PC-9 (cell line): ENCODE measurements around the gene EYS. TPM values are rescaled to one million over a fixed set of nuclear protein-coding genes. Genes with fewer than 3 reads are reported as not detected.

Experiments
- BruUV-seq: library from RNA; stranded (reverse); fragments of 400-500 nt; replicated peaks from 2 replicates; lab custom pipeline; 2021; lab: Mats Ljungman, UMichigan
- CTCF ChIA-PET: fragments of 300-600 bp; sonication (Branson Sonifier 250); formaldehyde crosslinking; loops from one replicate; lab custom pipeline; 2022; ENCODE audit warnings: antibody characterized with exemption; lab: Charles Lee
- POLR2A ChIA-PET: fragments of 300-600 bp; sonication (Branson Sonifier 250); formaldehyde crosslinking; loops from one replicate; lab custom pipeline; 2022; ENCODE audit warnings: antibody characterized with exemption; ENCODE audit not compliant: unreplicated experiment; lab: Charles Lee
- DNase-seq, 2 experiments: peaks; one replicate each; pipeline versions ENCODE4 v3.0.0 to v3.0.0-alpha.2; 2015 to 2022; ENCODE audit warnings: mixed read lengths in 1 of 2
- H2AFZ ChIP-seq: fragments of 200-600 bp; sonication (generic); 2 replicates; pipeline ENCODE4 v1.8.1; 2017; ENCODE audit warnings: antibody characterized with exemption
- H3F3A ChIP-seq: fragments of 200-600 bp; sonication (generic); 2 replicates; pipeline ENCODE4 v1.8.1; 2017; ENCODE audit warnings: antibody characterized with exemption, mild to moderate bottlenecking, low read depth; ENCODE audit not compliant: insufficient read depth
- H3K27ac ChIP-seq: fragments of 200-600 bp; sonication (generic); 2 replicates; pipeline ENCODE4 v1.6.1; 2016; ENCODE audit warnings: mixed run types
- H3K27me3 ChIP-seq: fragments of 200-600 bp; sonication (generic); 2 replicates; pipeline ENCODE4 v1.6.1; 2016; ENCODE audit warnings: low read depth, mixed run types; ENCODE audit not compliant: insufficient read depth
- H3K36me3 ChIP-seq: fragments of 200-600 bp; sonication (generic); 2 replicates; pipeline ENCODE4 v1.6.1; 2016; ENCODE audit warnings: low read depth, mixed run types
- H3K4me1 ChIP-seq: fragments of 200-600 bp; sonication (generic); replicated peaks from 2 replicates; pipeline ENCODE4 v1.6.1; 2016; ENCODE audit warnings: mixed run types; ENCODE audit not compliant: insufficient read depth
- H3K4me2 ChIP-seq: fragments of 200-600 bp; sonication (generic); 2 replicates; pipeline ENCODE4 v1.6.1; 2017; ENCODE audit warnings: mixed run types
- H3K4me3 ChIP-seq: fragments of 200-600 bp; sonication (generic); 2 replicates; pipeline ENCODE4 v1.6.1; 2016; ENCODE audit warnings: mixed run types
- H3K79me2 ChIP-seq: fragments of 200-600 bp; sonication (generic); 2 replicates; pipeline ENCODE4 v1.6.1; 2017; ENCODE audit warnings: low read depth, mixed run types
- H3K9me2 ChIP-seq: fragments of 200-600 bp; sonication (generic); 2 replicates; pipeline ENCODE4 v1.8.1; 2017; ENCODE audit warnings: mild to moderate bottlenecking; ENCODE audit not compliant: insufficient read depth
- H3K9me3 ChIP-seq: fragments of 200-600 bp; sonication (generic); 2 replicates; pipeline ENCODE4 v1.8.1; 2016; ENCODE audit warnings: low read depth; ENCODE audit not compliant: insufficient read depth
- H4K20me1 ChIP-seq: fragments of 200-600 bp; sonication (generic); 2 replicates; pipeline ENCODE4 v1.8.1; 2017; ENCODE audit not compliant: insufficient read depth
- CTCF ChIP-seq: fragments of 200-600 bp; sonication (generic); conservative IDR thresholded peaks from 2 replicates; pipeline ENCODE4 v1.6.1; 2017; ENCODE audit warnings: mixed run types, antibody characterized with exemption, mild to moderate bottlenecking, moderate library complexity
- EZH2 ChIP-seq: fragments of 200-600 bp; sonication (generic); IDR thresholded peaks from 2 replicates; pipeline ENCODE4 v1.8.0; 2017; ENCODE audit warnings: antibody characterized with exemption, low read depth
- intact Hi-C: fragments of 100-400 bp; cut with micrococcal nuclease; formaldehyde crosslinking; loops from one replicate; pipeline ENCODE4 v1.10.0; 2022; ENCODE audit not compliant: unreplicated experiment
- total RNA-seq: library from RNA; stranded (reverse); gene quantifications from 2 replicates; pipeline ENCODE4 v1.2.3, GENCODE V29; 2021

Gene EYS
- total RNA-seq, 1 experiment from 2014 or later: not detected

- no peak for TF ChIP-seq EZH2
- TF ChIP-seq CTCF: no peak
- Histone ChIP-seq H3K9me3 (no peaks in the 10 kb centered on the region), H3F3A (no peaks in the 10 kb centered on the region), H3K27ac (no peak overlapping the region), H3K4me2 (no peak overlapping the region), H3K27me3 (no peaks in the 10 kb centered on the region), H3K36me3 (no peaks in the 10 kb centered on the region), H2AFZ (no peak overlapping the region), H3K4me3 (no peak overlapping the region), H3K79me2 (no peaks in the 10 kb centered on the region), H4K20me1 (no peaks in the 10 kb centered on the region), H3K9me2 (no peaks in the 10 kb centered on the region; the same call in 1 of the 2 replicates), H3K4me1 (no peaks in the 10 kb centered on the region)
- intact Hi-C loops: no loop called here
- ChIA-PET POLR2A (no interaction called here), CTCF (no interaction called here)
- no TSS peak for BruUV-seq
- DNase-seq: no peak
Observed at GRCh38 chr6:64294034-64294433, 1413.0 kb downstream of the EYS start.

DNA sequence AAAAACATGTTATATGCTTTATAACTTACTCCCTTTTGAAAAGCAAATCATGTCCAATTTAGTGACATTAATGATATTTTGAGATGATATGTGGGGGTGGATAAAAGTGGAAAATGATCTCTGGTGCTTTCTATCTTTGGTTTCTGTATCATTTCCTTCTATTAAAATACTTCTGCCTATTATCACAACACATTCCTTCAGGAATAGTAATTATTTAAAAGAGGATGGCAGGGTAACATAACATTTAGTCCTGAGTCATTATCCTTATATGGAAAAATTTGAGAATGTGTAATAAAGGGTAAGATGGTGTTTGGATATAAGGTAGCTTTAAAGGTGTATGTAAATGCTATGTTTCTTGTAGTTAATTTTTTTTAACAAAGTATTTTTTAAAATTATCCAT lies 1413.7 kb downstream of the EYS start:
- no peaks in the 10 kb centered on the region for H3K9me3 ChIP-seq
- no peaks in the 10 kb centered on the region for H3K79me2 ChIP-seq
- H3F3A ChIP-seq: no peaks in the 10 kb centered on the region
- H3K4me2 ChIP-seq: no peak overlapping the region
- H3K4me1 ChIP-seq: no peaks in the 10 kb centered on the region
- H3K27me3 ChIP-seq: no peaks in the 10 kb centered on the region
- no peak overlapping the region for H2AFZ ChIP-seq
- H3K4me3 ChIP-seq: no peak overlapping the region
- BruUV-seq: no TSS peak
- TF ChIP-seq EZH2: no peak
- TF ChIP-seq CTCF: no peak
- H3K27ac ChIP-seq: no peak overlapping the region
- no peak for DNase-seq
- ChIA-PET CTCF (no interaction called here), POLR2A (no interaction called here)
- no peaks in the 10 kb centered on the region for H4K20me1 ChIP-seq
- no peaks in the 10 kb centered on the region for H3K36me3 ChIP-seq
- H3K9me2 ChIP-seq: no peaks in the 10 kb centered on the region; the same call in 1 of the 2 replicates
- intact Hi-C loops: no loop called here

DNA sequence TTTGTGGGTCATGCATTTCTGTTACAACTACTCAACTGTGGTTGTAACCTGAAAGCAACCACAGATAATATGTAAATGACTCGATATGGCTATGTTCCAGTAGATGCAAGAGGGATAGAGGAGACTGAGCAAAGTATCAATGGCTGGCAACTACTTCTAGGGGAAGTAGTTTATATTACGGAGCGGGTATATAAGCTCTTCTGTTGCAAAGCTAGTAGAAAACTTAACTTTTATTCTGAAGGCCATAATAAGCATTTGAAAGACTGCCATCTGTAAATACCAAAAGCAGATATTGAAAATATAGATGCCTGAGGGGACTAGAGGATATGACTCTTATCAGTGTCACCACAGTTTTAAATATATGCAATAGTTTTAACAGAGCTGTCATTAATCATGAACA lies 1416.2 kb downstream of the EYS start:
- Histone ChIP-seq H3K4me2 (no peak overlapping the region), H3K4me1 (no peaks in the 10 kb centered on the region), H3F3A (no peaks in the 10 kb centered on the region), H3K9me2 (no peaks in the 10 kb centered on the region; the same call in 1 of the 2 replicates), H2AFZ (no peak overlapping the region), H3K4me3 (no peak overlapping the region), H3K36me3 (no peaks in the 10 kb centered on the region), H3K9me3 (no peaks in the 10 kb centered on the region), H4K20me1 (no peaks in the 10 kb centered on the region), H3K27ac (no peak overlapping the region), H3K27me3 (no peaks in the 10 kb centered on the region), H3K79me2 (no peaks in the 10 kb centered on the region)
- no peak for DNase-seq
- no peak for TF ChIP-seq EZH2
- no peak for TF ChIP-seq CTCF
- intact Hi-C loops: no loop called here
- no TSS peak for BruUV-seq
- POLR2A ChIA-PET: no interaction called here
- CTCF ChIA-PET: no interaction called here
